Posterior vena cava (tissue), 2 donors: ENCODE results near the gene FAM13B. TPM values are rescaled to one million over a fixed set of nuclear protein-coding genes. Genes with fewer than 3 reads are reported as not detected.

Experiments
- DNase-seq: peaks from one replicate; pipeline ENCODE4 v3.0.0-alpha.2; 2020; ENCODE audit warnings: low spot score
- intact Hi-C, 2 donors: fragments of 100-400 bp; cut with DNase I; formaldehyde crosslinking; loops; one replicate each; pipeline versions ENCODE4 v1.14.1 to v1.14.2; 2022 to 2023
- total RNA-seq, 2 donors: library from RNA; stranded (reverse); fragmentation: NEBNext Ultra II Directional; extraction: Animal tissue kit (Norgen Biotek cat#: 25700); gene quantifications; one replicate each; pipeline ENCODE4 v1.2.1, GENCODE V29; 2021
- donor health status: DM: yes; HTN: yes; CAD: no.
- donor health status: DM: yes; HTN: yes; CAD: no.

FAM13B gene
- total RNA-seq, 2 donors from 2014 or later = 70.3 to 70.9 TPM

DNA sequence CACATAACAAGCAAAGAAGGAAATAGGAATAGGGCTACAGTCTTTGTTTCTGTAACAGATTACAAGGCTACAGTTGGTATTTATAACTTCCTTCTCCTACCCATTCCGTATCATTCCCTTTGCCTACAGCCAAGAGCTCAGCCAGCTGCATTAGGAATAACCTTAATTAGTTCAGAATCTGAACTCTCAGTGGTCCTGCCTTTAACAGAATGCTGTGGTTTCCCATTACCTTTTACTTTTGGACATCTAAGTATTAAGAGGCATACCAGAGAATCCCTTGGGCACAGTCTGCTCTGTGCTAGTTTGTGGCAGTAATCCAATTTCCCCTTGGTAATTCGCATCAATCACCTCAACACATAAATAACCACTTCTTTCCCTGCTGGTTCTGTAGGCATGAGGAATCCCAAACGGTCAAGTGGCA, 99.4 kb downstream of the FAM13B start:
- intact Hi-C loops = no loop called here

DNA sequence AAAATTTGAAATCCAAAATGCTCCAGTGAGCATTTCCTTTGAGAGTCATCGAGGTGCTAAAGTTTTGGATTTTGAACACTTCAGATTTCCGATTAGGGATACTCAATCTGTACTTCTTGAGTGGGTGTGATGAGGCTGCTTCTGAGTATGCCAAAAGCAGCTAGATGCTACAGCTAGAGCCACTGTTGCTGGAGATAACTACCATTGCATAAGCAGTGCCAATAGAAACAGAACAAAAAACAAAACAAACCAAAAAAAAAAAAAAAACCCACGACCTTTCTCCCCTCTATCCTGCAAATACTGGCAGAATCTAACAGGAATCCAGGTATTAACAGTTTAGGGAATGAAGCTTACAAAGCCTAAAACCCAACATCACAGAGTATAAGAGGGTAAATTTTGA, 100.1 kb downstream of the FAM13B start:
- no peak for DNase-seq
- intact Hi-C loops = no loop called here

More for the DNA sequence above, 99.4 kb downstream of the FAM13B start:
- DNase-seq = no peak

GRCh38 chr5:137923856-137924255, 109.0 kb downstream of the FAM13B start:
- no peak for DNase-seq
- intact Hi-C loops = no loop called here

DNA sequence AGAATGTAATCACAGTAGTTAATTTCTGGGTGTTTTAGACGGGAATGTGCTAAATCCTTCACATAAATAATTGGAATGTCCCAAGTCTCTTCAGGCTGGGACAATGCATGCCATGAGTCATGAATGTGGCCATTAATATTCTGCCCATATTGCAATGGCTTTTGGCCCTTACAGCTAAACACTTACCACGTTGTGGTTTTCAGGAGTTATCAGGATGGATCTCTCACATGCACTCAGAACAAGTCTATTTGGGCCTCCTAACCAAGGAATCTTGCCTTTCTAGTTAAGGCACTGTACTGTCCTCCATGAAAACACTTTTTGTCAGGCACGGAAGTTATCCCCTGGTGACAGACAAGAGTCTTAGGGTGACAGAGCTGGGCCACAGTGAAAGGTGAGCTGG, 110.9 kb downstream of the FAM13B start:
- intact Hi-C loops = no loop called here
- no peak for DNase-seq

DNA sequence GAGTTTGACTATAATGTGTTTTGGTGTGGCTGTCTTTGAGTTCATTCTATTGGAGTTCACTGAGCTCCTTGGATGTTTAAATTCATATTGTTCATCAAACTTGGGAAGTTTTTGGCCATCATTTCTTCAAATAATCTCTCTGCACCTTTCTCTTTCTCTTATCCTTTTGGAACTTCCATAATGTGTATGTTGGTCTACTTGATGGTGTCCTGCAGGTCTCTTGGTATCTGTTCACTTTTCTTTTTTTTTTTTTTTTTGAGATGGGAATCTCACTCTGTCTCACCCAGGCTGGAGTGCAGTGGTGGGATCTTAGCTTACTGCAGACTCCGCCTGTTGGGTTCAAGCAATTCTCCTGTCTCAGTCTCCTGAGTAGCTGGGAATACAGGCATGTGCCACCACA, 116.0 kb downstream of the FAM13B start:
- intact Hi-C loops = no loop called here
- DNase-seq = no peak

DNA sequence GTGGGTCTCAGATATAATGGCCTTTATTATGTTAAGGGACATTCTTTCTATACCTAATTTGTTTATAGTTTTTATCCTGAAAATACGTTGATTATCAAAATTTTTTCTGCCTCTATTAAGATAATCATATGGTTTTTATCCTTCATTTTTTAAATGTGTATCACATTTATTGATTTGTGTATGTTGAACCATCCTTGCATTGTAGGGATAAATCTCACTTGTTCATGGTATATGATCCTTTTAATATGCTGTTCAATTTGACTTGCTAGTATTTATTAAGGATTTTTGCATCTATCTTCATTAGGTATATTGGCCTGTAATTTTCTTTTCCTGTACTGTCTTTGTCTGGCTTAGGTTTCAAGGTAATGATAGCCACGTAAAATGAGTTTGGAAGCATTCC, 118.1 kb downstream of the FAM13B start:
- intact Hi-C loops = no loop called here
- DNase-seq = no peak

DNA sequence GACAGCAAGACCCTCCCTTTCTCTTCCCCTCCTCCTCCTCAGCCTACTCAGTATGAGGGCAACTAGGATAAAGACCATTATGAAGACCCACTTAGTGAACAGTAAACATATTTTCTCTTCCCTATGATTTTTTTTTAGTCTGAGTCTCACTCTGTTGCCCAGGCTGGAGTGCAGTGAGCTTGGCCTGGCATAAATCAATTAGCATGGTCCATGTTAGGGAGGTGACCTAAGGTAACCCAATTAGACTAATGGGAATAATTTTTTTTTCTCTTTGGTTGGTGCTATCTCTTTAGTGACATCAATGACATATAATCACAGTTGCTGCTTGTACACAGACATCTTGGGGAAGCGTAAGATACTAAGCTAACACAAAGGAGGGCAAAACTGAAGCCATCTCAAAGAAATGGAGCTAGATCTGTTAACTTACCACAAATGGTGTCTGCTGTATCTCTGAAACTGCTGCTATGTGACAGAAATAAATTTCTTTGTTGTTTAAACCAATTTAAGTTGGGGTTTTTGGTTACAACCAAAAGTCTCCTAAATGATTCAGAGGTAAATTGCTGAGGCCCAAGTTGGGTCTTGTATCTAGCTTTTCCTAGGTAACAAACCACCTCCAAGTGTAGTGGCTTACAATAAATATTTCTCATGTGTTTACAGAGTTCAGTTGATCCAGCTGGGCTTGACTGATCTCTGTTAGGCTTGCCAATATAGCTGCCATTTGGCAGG, 130.3 kb downstream of the FAM13B start:
- intact Hi-C loops = no loop called here
- no peak for DNase-seq

DNA sequence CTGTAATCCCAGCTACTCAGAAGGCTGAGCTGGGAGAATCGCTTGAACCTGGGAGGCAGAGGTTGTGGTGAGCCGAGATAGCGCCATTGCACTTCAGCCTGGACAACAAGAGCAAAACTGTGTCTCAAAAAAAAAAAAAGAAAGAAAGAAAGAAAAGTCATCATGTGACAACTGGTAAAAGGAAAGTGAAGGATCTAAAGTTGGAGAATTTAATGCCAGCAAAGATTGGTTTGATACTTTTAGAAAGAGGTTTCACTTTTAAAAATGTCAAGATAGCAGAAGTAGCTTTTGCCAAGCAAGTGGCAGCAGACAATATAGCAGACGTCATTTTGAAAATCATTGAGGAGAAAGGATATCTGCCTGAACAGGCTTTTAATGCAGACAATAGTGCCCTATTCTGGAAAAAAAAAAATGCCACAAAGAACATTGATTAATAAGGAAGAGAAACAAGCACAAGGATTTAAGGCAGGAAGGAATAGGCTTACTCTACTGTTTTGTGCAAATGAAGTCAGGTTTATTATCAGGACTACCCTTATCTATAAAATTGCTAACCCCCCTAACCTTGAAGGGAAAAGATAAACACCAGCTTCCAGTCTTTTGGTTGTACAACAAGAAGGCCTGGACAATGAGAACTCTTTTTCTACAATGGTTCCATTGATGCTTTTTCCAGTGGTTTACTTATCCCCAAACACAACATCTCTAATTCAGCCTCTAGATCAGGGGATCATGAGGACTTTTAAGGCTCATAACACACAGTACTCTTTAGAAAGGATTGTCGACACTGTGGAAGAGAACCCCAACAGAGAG, 131.7 kb downstream of the FAM13B start:
- DNase-seq = no peak
- intact Hi-C loops = no loop called here

GRCh38 chr5:137899493-137899892, 133.4 kb downstream of the FAM13B start:
- intact Hi-C loops = no loop called here
- DNase-seq = no peak

GRCh38 chr5:137896560-137896959, 136.3 kb downstream of the FAM13B start:
- intact Hi-C loops = no loop called here

DNA sequence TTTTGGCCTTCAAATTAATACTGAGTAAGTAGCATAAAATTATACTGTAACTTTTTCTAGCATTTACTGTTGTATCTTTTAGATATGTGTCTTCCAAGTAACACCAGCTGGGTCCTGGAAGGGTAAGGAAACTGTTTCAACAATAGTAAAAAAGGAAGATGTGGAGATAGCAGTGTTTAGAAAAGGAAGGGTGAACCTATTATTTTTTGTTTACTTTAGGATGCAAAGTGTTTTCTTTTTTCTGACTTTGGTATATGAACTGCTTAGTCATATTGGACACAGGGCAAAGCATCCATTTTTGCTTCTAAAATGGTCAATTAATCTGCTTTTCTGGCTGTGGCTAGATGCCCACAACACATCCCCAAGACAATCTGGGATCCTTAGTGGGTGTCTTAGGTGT, 138.3 kb downstream of the FAM13B start:
- intact Hi-C loops = no loop called here
- no peak for DNase-seq

More at GRCh38 chr5:137896560-137896959, 136.3 kb downstream of the FAM13B start:
- no peak for DNase-seq

GRCh38 chr5:137891849-137892248, 141.0 kb downstream of the FAM13B start:
- DNase-seq = no peak
- intact Hi-C loops = no loop called here

DNA sequence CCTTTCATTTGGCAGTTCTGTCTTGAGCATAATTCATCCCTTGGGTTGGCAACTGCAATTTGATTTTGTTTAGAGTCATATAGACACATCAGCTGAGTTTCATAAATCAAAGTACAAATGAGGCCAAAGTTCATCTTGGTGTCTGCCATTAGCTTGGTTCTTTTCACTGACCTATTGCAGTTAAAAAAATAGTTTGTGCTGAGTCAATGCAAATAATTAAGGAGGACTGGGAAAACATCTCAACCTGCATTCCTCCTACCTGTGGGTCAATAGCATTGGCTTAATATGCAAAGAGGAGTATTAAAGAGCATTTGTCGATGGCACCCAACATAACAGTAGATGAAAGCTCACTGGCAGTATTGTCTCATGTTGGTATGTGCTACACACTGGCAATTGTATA, 142.0 kb downstream of the FAM13B start:
- DNase-seq = no peak
- intact Hi-C loops = no loop called here

DNA sequence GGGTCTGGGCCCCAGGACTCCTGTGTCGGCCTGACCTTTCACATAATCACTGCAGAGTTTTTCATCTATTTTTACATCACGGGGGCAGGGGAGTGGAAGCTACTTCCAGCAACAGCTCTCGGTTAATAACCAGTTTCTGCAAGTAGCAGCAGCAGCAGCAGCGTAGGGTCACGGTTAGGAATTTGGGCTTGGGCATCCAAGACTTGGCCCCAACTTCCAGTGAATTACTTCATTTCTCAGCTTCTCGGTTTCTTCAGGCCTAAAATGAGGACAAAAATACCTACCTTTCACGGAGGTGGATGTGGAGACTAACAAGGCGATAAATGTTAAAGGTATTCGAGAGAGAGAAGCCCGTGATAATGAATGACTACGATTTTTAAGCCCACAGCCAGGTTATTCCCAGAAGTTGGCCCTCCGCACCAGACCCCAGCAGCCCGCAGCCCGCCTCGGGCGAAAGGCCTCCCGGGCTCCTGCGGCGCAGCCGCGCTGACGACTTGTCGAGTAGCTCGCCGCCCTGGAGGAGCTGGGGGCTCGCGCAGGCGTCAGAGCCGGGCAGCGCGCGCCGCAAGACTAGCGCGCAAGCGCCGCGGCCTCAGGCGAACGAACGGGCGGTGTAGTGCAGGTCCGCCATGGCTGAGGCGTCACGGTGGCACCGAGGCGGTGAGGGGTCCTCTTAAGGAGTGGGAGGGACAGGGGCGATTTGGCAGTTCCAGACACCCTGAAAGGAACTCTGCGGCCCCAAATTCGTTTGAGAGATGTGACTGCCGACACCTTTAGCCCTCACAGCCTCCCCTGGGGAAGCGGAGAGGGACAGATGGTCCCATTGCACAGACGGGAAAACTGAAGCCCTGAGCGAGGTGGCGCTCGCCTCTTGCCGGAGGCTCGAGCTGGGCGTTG, 143.8 kb downstream of the FAM13B start, which contains the start of gene PKD2L2:
Gene PKD2L2 (plus strand): TSS at position 595 of the 897 bp plus-strand sequence. CDS start 35 bp downstream, at position 630.
- intact Hi-C loops = loop anchor here in 1 of 2 donors (10.0 kb wide), 1 partner anchor 54 kb away; no protein-coding TSS in a partner anchor

DNA sequence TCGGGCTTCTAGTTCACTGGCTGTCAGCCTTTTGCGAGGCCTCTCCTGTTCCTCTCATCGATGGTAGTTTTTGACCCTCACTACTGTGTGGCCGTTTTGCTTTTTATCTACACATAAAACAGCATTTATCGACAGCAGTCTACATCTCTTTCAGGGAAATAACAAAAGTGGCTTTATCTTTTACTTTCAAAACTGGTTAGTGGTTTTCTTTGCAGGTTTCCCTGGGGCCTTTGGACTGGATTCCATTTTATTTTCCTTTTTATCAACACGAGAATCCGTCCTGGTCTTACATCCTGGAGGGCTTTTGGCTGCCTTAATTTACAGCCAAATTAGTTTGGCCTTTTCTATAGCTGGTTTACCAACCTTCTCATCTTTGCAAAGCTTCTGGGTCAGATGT, 144.4 kb downstream of the FAM13B start:
- no peak for DNase-seq
- intact Hi-C loops = loop anchor here in 1 of 2 donors (10.0 kb wide), 1 partner anchor 54 kb away; no protein-coding TSS in a partner anchor

More for the DNA sequence above, 143.8 kb downstream of the FAM13B start, which contains the start of gene PKD2L2:
- peak; percentile 95 for DNase-seq
